DOHH2 (cell line): Measurements from ENCODE around the gene ADAMTS12.

ENCODE experiments used
- H3F3A ChIP-seq: fragments of 200-600 bp; sonication (generic), shearing (Covaris generic); 2 replicates; pipeline ENCODE4 v1.6.0; 2016; ENCODE audit warnings: antibody characterized with exemption, mild to moderate bottlenecking; ENCODE audit not compliant: control insufficient read depth, insufficient read depth
- H3K27ac ChIP-seq: fragments of 200-600 bp; sonication (generic); 2 replicates; pipeline ENCODE4 v1.5.1; 2014; ENCODE audit warnings: low read depth, mild to moderate bottlenecking, low read length, moderate library complexity
- H3K27me3 ChIP-seq: fragments of 200-600 bp; sonication (generic); 2 replicates; pipeline ENCODE4 v1.6.1; 2014; ENCODE audit warnings: mild to moderate bottlenecking, low read length, mixed read lengths; ENCODE audit not compliant: control insufficient read depth
- H3K36me3 ChIP-seq: fragments of 200-600 bp; sonication (generic); 2 replicates; pipeline ENCODE4 v1.6.1; 2014; ENCODE audit warnings: mild to moderate bottlenecking, low read length, moderate library complexity, mixed read lengths; ENCODE audit not compliant: control insufficient read depth
- H3K4me1 ChIP-seq: fragments of 200-600 bp; sonication (generic); 2 replicates; pipeline ENCODE4 v1.6.1; 2014; ENCODE audit warnings: mild to moderate bottlenecking, low read length, mixed read lengths; ENCODE audit not compliant: control insufficient read depth
- H3K4me2 ChIP-seq: fragments of 200-600 bp; sonication (generic); 2 replicates; pipeline ENCODE4 v1.6.0; 2014; ENCODE audit warnings: mild to moderate bottlenecking, low read length, moderate library complexity
- H3K4me3 ChIP-seq: fragments of 200-600 bp; sonication (generic); 2 replicates; pipeline ENCODE4 v1.5.1; 2014; ENCODE audit warnings: mild to moderate bottlenecking, low read length, mixed read lengths
- H3K79me2 ChIP-seq: fragments of 200-600 bp; sonication (generic); 2 replicates; pipeline ENCODE4 v1.6.1; 2014; ENCODE audit warnings: mild to moderate bottlenecking, low read length, mixed read lengths; ENCODE audit not compliant: control insufficient read depth
- H3K9me2 ChIP-seq: fragments of 200-600 bp; sonication (generic); replicated peaks from 2 replicates; pipeline ENCODE4 v1.6.1; 2014; ENCODE audit warnings: mild to moderate bottlenecking, low read length, mixed read lengths; ENCODE audit not compliant: control insufficient read depth
- H3K9me3 ChIP-seq: fragments of 200-600 bp; sonication (generic); 2 replicates; pipeline ENCODE4 v1.6.1; 2014; ENCODE audit warnings: antibody characterized with exemption, low read length, mixed read lengths; ENCODE audit not compliant: control insufficient read depth, insufficient read depth
- H4K20me1 ChIP-seq: fragments of 200-600 bp; sonication (generic); 2 replicates; pipeline ENCODE4 v1.6.0; 2014; ENCODE audit warnings: low read depth, mild to moderate bottlenecking, antibody characterized with exemption, low read length, moderate library complexity; ENCODE audit not compliant: control insufficient read depth, insufficient read depth
- CTCF ChIP-seq: fragments of 200-600 bp; sonication (generic); IDR thresholded peaks from one replicate; pipeline ENCODE4 v1.5.1; 2014; ENCODE audit warnings: antibody characterized with exemption, mild to moderate bottlenecking, low read depth, low read length; ENCODE audit not compliant: poor library complexity, severe bottlenecking
- EZH2phosphoT487 ChIP-seq: fragments of 200-600 bp; sonication (generic); IDR thresholded peaks from 2 replicates; pipeline ENCODE4 v1.6.1; 2017; ENCODE audit warnings: borderline replicate concordance, mild to moderate bottlenecking, antibody characterized with exemption, low read length, moderate library complexity, mixed read lengths

The ADAMTS12 gene

GRCh38 chr5:33788922-33789566 lies 102.7 kb downstream of the ADAMTS12 start:
- Histone ChIP-seq H3K4me1 (no peaks in the 10 kb centered on the region), H3K27me3 (no peaks in the 10 kb centered on the region), H3K4me3 (no peak overlapping the region), H3F3A (no peaks in the 10 kb centered on the region; the same call in 1 of the 2 replicates), H3K9me2 (no peaks in the 10 kb centered on the region), H3K27ac (no peak overlapping the region), H3K9me3 (no peaks in the 10 kb centered on the region), H3K36me3 (no peaks in the 10 kb centered on the region), H3K79me2 (no peaks in the 10 kb centered on the region), H4K20me1 (no peaks in the 10 kb centered on the region), H3K4me2 (no peak overlapping the region)
- TF ChIP-seq EZH2phosphoT487 (no peak), CTCF (no peak)

- Histone ChIP-seq H3K4me2 (no peak overlapping the region), H3K9me3 (no peaks in the 10 kb centered on the region), H3K9me2 (no peaks in the 10 kb centered on the region), H3K27me3 (no peaks in the 10 kb centered on the region), H3F3A (no peaks in the 10 kb centered on the region; the same call in 1 of the 2 replicates), H3K79me2 (no peaks in the 10 kb centered on the region), H3K4me3 (no peak overlapping the region), H3K4me1 (no peaks in the 10 kb centered on the region), H3K36me3 (no peaks in the 10 kb centered on the region), H4K20me1 (no peaks in the 10 kb centered on the region), H3K27ac (no peak overlapping the region)
- TF ChIP-seq CTCF (no peak), EZH2phosphoT487 (no peak)
Measured at GRCh38 chr5:33785571-33785970, 106.2 kb downstream of the ADAMTS12 start.

GRCh38 chr5:33781286-33781685 lies 110.5 kb downstream of the ADAMTS12 start:
- no peak overlapping the region for H3K27ac ChIP-seq
- no peaks in the 10 kb centered on the region; the same call in 1 of the 2 replicates for H3F3A ChIP-seq
- no peaks in the 10 kb centered on the region for H3K27me3 ChIP-seq
- H3K4me3 ChIP-seq, result no peak overlapping the region
- no peak for TF ChIP-seq EZH2phosphoT487
- TF ChIP-seq CTCF, result no peak
- no peaks in the 10 kb centered on the region for H3K9me3 ChIP-seq
- no peaks in the 10 kb centered on the region for H3K9me2 ChIP-seq
- H3K4me1 ChIP-seq, result no peaks in the 10 kb centered on the region
- no peak overlapping the region for H3K4me2 ChIP-seq
- H3K36me3 ChIP-seq, result no peaks in the 10 kb centered on the region
- no peaks in the 10 kb centered on the region for H4K20me1 ChIP-seq
- H3K79me2 ChIP-seq, result no peaks in the 10 kb centered on the region
